ENCODE data around the gene BCR. TPM values are rescaled to one million over a fixed set of nuclear protein-coding genes. Genes with fewer than 3 reads are reported as not detected.
A peak's percentile ranks its signal among the peaks of the same experiment; 100 is the strongest.

BCR gene
- total RNA-seq, 1 experiment from 2014 or later, result 129 TPM

- DNase-seq (ENCODE audit: low spot score), result peak; percentile 84
- TF ChIP-seq JAZF1 (CRISPR knock-in tag; IDR thresholded peaks at IDR 0.05) (no peak), USF1 (CRISPR knock-in tag; IDR thresholded peaks at IDR 0.05) (no peak), SP1 (CRISPR knock-in tag; conservative IDR thresholded peaks at IDR 0.05) (0 out of 2 replicates have a peak, but pooled peaks have one; percentile 36), ESRRA (CRISPR knock-in tag; IDR thresholded peaks at IDR 0.05; ENCODE audit: borderline replicate concordance) (no peak), ATF1 (CRISPR knock-in tag; IDR thresholded peaks at IDR 0.05) (no peak), HMGXB4 (CRISPR knock-in tag; IDR thresholded peaks at IDR 0.05) (no peak), CTCF (IDR thresholded peaks at IDR 0.05) (peak; percentile 88), JUN (CRISPR knock-in tag; IDR thresholded peaks at IDR 0.05) (no peak), ZNF671 (CRISPR knock-in tag; IDR thresholded peaks at IDR 0.05) (no peak), ZSCAN18 (CRISPR knock-in tag; IDR thresholded peaks at IDR 0.05) (no peak), ZNF121 (CRISPR knock-in tag; IDR thresholded peaks at IDR 0.05) (no peak), IRF2 (CRISPR knock-in tag; IDR thresholded peaks at IDR 0.05; ENCODE audit: borderline replicate concordance, low read depth) (no peak)
- peak; percentile 57 for ATAC-seq
- Mint-ChIP-seq H3K36me3 (peaks cover 27% of the 10 kb centered on the region), H3K27ac (no peak overlapping the region), H3K9me3 (peaks cover 18% of the 10 kb centered on the region), H3K27me3 (ENCODE audit: low read depth) (no peaks in the 10 kb centered on the region; the same call in none of the 2 replicates), H3K4me3 (no peak overlapping the region; the same call in 1 of the 2 replicates), H3K4me1 (peaks cover 39% of the 10 kb centered on the region)
- ChIA-PET CTCF (interaction anchor here (0.7 to 9.3 kb wide), 20 partner anchors 11 to 207 kb away, joined by 3 to 114 read pairs (median 4); no protein-coding TSS in a partner anchor), POLR2A (interaction anchor here (1.3 kb wide), 1 partner anchor 103 kb away, joined by 3 read pairs; no protein-coding TSS in a partner anchor)
Measured at GRCh38 chr22:23178512-23179254, 1.6 kb upstream of the BCR start.

GRCh38 chr22:23179381-23180299 is 669 bp upstream of the BCR start:
- Mint-ChIP-seq H3K36me3 (peaks cover 27% of the 10 kb centered on the region), H3K4me3 (peak overlapping the region; percentile 72), H3K27ac (peak overlapping the region; percentile 83; the same call in 1 of the 2 replicates), H3K4me1 (peaks cover 45% of the 10 kb centered on the region), H3K9me3 (peaks cover 18% of the 10 kb centered on the region), H3K27me3 (ENCODE audit: low read depth) (no peaks in the 10 kb centered on the region; the same call in none of the 2 replicates)
- ChIA-PET POLR2A (interaction anchor here (1.3 to 1.6 kb wide), 2 partner anchors 63 to 102 kb away, joined by 3 to 7 read pairs; no protein-coding TSS in a partner anchor), CTCF (interaction anchor here (1.0 to 9.3 kb wide), 13 partner anchors 23 to 206 kb away, joined by 3 to 114 read pairs (median 7); no protein-coding TSS in a partner anchor)
- ATAC-seq (no peak), DNase-seq (ENCODE audit: low spot score) (no peak)
- 0 out of 2 replicates have a peak, but pooled peaks have one; percentile 6 for TF ChIP-seq FOXK1 (CRISPR knock-in tag; IDR thresholded peaks at IDR 0.05)
- TF ChIP-seq FOXJ3 (CRISPR knock-in tag; IDR thresholded peaks at IDR 0.05; ENCODE audit: borderline replicate concordance), result no peak

All from WTC11 (cell line).